HG03378 (cell line): ENCODE measurements around the gene LHPP.

Source experiments
- ATAC-seq: cut with Tn5 transposase; IDR thresholded peaks from one replicate; pipeline ENCODE4 v1.9.1; 2021; ENCODE audit warnings: mild to moderate bottlenecking, moderate library complexity; ENCODE audit not compliant: unreplicated experiment

The LHPP gene

GRCh38 chr10:124652200-124652599, 190.6 kb downstream of the LHPP start:
- ATAC-seq, result no peak

GRCh38 chr10:124652701-124653100, 191.1 kb downstream of the LHPP start:
- no peak for ATAC-seq

DNA sequence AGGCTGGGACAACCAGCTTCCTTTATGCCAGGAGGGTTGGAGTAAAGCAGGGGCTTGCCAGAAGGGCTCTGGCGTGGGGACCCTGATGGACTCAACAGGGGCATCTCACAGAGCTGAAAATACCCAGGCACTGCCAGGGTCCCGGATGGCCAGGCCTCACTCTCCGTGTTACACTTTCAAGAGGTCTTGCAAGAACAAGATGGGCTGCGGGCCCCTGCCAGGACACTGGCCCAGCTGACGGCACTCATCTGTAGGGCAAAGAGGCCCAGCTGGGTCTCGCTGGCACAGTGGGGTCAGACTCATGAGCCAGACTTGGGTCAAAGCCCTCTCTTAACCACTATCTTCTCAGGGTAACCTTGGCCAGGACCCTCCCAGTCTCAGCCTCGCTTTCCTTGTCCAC, 191.7 kb downstream of the LHPP start:
- no peak for ATAC-seq

- no peak for ATAC-seq
Measured at GRCh38 chr10:124653811-124654651, 192.4 kb downstream of the LHPP start.

GRCh38 chr10:124654686-124655085, 193.1 kb downstream of the LHPP start:
- ATAC-seq, result no peak

DNA sequence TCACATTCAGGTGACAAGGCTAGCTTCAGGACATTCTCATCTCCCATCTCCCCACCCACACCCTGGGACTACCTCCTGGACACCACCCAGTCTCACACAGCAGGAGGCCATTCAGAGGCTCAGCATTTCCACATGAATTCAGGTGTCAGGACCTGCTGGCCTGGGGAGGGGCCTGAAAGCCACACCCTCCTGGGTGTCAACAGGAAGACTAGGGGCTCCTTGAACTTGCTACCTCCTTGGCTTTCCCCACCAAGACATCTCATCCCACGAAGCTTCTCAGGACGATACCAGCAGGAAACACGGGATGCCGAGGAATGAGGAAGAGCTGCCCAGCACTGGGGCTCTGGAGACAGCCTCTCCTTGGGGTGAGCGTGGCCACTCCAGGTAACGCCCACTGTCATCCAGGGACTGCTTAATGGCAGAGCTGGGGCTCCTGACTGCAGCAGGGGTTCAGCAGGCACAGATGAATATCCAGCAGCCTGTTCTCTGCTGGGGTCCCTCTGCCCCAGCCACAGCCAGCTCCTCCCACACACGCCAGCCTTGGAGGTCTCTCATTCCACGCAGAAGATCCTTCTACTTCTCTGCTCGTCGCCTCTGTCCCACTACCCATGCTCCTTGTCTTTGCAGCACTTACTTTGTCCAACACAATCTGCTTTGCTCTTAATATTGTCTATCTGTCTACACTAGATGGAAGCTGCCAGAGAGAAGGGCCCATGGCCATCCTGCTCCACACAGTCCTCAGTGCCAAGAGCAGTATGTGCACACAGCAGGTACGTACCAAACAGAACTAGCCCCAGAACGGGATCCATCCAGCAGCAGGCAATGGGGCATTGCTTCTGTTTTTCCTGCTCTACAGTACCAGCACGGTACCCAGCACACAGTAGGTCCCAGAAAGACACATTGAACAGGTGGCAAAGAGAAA, 193.8 kb downstream of the LHPP start:
- no peak for ATAC-seq

- no peak for ATAC-seq
Measured at GRCh38 chr10:124656113-124656490, 194.5 kb downstream of the LHPP start.

GRCh38 chr10:124656541-124656940, 194.9 kb downstream of the LHPP start:
- ATAC-seq, result no peak

DNA sequence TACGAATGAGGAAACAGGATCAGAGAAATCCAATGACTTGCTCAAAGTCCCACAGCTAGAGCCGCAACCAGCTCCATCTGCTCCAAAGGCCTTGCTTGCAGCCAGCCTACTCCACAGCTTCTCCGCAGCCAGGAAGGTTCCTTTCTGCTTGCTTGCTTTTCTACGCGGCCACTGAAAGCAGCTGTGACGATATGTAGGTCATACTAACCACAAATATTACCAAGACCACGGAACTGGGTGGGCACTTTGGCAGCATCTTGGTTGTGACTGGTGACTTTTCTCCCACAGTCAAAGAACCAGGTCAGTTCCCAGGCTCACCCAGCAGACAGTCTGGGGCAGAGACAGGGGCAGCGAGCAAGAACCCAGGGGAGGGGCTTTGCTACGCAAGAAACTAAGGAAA, 196.2 kb downstream of the LHPP start:
- no peak for ATAC-seq

GRCh38 chr10:124658591-124659242, 197.1 kb downstream of the LHPP start:
- no peak for ATAC-seq

DNA sequence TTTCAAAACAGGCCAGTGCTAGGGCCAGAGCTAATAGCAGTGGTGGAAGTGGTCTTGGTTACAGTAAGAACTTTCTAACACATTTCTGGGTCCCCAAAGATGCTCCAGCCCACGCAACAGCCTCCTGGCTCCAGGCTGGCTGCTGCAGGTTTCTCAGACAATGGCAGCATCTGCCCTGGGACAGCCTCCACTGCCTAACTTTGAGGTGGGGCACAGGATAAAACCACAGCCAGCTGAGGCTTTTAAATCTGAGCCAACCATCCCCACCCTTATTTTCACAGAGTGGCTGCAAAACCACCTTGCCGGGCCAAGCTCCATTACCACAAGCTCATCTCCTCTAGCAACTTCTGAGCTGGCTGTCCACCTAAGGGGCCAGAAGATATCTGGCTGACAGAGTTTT, 197.8 kb downstream of the LHPP start:
- no peak for ATAC-seq

DNA sequence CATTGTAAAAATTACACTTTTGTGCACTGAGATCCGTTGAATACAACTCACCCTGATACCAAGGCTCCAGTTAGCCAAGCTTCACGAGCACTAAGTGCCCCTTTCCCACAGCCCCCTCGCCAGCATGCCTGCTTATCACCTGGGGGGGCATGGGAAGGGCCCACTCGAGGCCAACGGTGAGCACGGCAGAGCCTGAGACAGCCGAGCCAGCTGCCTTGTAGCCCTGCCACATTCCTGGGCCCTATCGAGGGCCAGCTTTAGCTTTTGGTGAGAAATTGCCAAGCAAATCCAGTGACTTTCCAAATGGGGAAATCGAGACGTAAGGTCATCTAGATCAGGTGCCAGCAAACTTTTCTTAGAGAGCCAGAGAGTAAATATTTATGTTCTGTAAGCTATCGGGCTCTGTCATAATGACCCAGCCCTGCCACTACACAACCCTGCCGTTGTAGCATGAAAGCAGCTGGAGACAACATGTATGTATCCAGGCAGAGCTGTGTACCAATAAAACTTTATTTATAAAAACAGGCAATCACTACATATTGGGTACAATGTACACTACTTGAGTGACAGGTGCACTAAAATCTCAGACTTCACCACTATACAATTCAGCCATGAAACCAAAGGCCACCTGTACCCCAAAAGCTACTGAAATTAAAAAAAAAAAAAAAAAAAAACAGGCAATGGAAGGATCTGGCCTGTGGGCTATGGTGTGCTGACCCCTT, 198.9 kb downstream of the LHPP start:
- no peak for ATAC-seq

DNA sequence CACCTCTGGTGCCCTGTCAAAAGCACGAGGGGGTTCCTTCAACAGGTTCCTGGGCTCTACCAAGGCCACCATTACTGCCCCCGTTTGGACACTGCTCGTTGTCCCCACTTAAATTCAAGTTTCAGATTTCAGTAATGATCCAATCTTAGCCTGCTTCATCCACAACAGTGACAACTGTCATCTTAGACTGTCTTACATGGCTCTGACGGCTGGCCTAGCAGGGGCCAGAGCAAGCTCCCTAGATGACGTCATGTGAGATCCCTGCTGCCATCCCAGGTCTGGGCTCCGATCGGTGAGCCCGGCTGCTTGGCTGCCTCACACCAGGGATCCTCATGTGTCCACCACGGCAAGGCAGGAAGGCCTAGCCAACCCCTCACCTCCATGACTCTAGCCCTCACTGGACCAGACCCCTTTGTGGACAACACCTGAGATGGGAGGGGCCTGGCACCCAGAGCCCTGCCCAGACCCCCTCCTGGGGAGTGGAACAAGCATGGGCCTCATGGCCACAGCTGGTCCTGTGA, 200.1 kb downstream of the LHPP start:
- ATAC-seq, result no peak

GRCh38 chr10:124663228-124663627, 201.6 kb downstream of the LHPP start:
- ATAC-seq, result no peak
